PC-3 (cell line): ENCODE measurements around the gene TTC24. TPM values are rescaled to one million over a fixed set of nuclear protein-coding genes. Genes with fewer than 3 reads are reported as not detected.

Experiments
- ATAC-seq: fragments of 200-7000 bp; cut with Tn5 transposase; 2 replicates; pipeline ENCODE4 v1.9.1; 2020; ENCODE audit warnings: mild to moderate bottlenecking, moderate library complexity
- BruUV-seq: library from RNA; stranded (reverse); fragments of 400-500 nt; replicated peaks from 2 replicates; lab custom pipeline; 2021; lab: Mats Ljungman, UMichigan
- CTCF ChIA-PET: fragments of 300-600 bp; sonication (Branson Sonifier 250); formaldehyde crosslinking; loops from one replicate; lab custom pipeline; 2022; ENCODE audit warnings: antibody characterized with exemption; lab: Charles Lee
- POLR2A ChIA-PET: fragments of 300-600 bp; sonication (Branson Sonifier 250); formaldehyde crosslinking; loops from one replicate; lab custom pipeline; 2022; ENCODE audit warnings: antibody characterized with exemption; ENCODE audit not compliant: unreplicated experiment; lab: Charles Lee
- DNase-seq: peaks from one replicate; pipeline ENCODE4 v3.0.0-alpha.2; 2015
- H2AFZ ChIP-seq: fragments of 300-600 bp; sonication (generic); 2 replicates; pipeline ENCODE4 v1.6.0; 2016; ENCODE audit warnings: antibody characterized with exemption, low read length
- H3F3A ChIP-seq: fragments of 300-600 bp; sonication (generic); one replicate; pipeline ENCODE4 v1.6.0; 2017; ENCODE audit warnings: antibody characterized with exemption, low read length, control low read depth, mild to moderate bottlenecking; ENCODE audit not compliant: unreplicated experiment
- H3K27ac ChIP-seq: fragments of 300-600 bp; sonication (generic); 2 replicates; pipeline ENCODE4 v1.5.1; 2016; ENCODE audit warnings: mild to moderate bottlenecking, low read length
- H3K27me3 ChIP-seq: fragments of 300-600 bp; sonication (generic); 2 replicates; pipeline ENCODE4 v1.6.1; 2016; ENCODE audit warnings: low read length, mixed read lengths
- H3K36me3 ChIP-seq: fragments of 300-600 bp; sonication (generic); 2 replicates; pipeline ENCODE4 v1.6.1; 2016; ENCODE audit warnings: low read depth, mixed run types, low read length, mixed read lengths
- H3K4me1 ChIP-seq: fragments of 300-600 bp; sonication (generic); 2 replicates; pipeline ENCODE4 v1.5.1; 2016; ENCODE audit warnings: low read length; ENCODE audit not compliant: insufficient read depth
- H3K4me2 ChIP-seq: fragments of 300-600 bp; sonication (generic); 2 replicates; pipeline ENCODE4 v1.6.0; 2016; ENCODE audit warnings: low read length
- H3K4me3 ChIP-seq: fragments of 300-600 bp; sonication (generic); 2 replicates; pipeline ENCODE4 v1.5.1; 2016; ENCODE audit warnings: mild to moderate bottlenecking, low read length, mixed read lengths
- H3K79me2 ChIP-seq: fragments of 300-600 bp; sonication (generic); 2 replicates; pipeline ENCODE4 v1.6.1; 2017; ENCODE audit warnings: low read length, mixed read lengths
- H3K9ac ChIP-seq: fragments of 300-600 bp; sonication (generic); 2 replicates; pipeline ENCODE4 v1.6.0; 2016; ENCODE audit warnings: mild to moderate bottlenecking, low read length
- H3K9me2 ChIP-seq: fragments of 300-600 bp; sonication (generic); replicated peaks from 2 replicates; pipeline ENCODE4 v1.6.1; 2016; ENCODE audit warnings: mixed run types, low read length, mixed read lengths
- H3K9me3 ChIP-seq: fragments of 300-600 bp; sonication (generic); 2 replicates; pipeline ENCODE4 v1.6.1; 2016; ENCODE audit warnings: low read length, mixed read lengths
- H4K20me1 ChIP-seq: fragments of 300-600 bp; sonication (generic); 2 replicates; pipeline ENCODE4 v1.6.1; 2016; ENCODE audit warnings: low read length, mixed read lengths
- EZH2 ChIP-seq: fragments of 300-600 bp; sonication (generic); IDR thresholded peaks from one replicate; pipeline ENCODE4 v1.6.1; 2017; ENCODE audit warnings: antibody characterized with exemption, mild to moderate bottlenecking, low read length; ENCODE audit not compliant: unreplicated experiment
- EZH2phosphoT487 ChIP-seq: fragments of 300-600 bp; sonication (generic); IDR thresholded peaks from 2 replicates; pipeline ENCODE4 v1.6.1; 2018; ENCODE audit warnings: mild to moderate bottlenecking, antibody characterized with exemption, low read length, borderline replicate concordance
- intact Hi-C: fragments of 100-400 bp; cut with micrococcal nuclease; formaldehyde crosslinking; loops from 2 replicates; pipeline ENCODE4 v1.9.0; 2023
- total RNA-seq: library from RNA; depleted of rRNA; stranded (reverse); fragments of >200 nt; gene quantifications from 2 replicates; pipeline ENCODE4 v1.2.3, GENCODE V29; 2014
- TF ChIP-seq, protein P1 (sequence below): fragments of 300-600 bp; sonication (generic); conservative IDR thresholded peaks from 2 replicates; pipeline ENCODE4 v1.5.1; 2017; ENCODE audit warnings: antibody characterized with exemption, low read depth, mild to moderate bottlenecking, low read length

TTC24 gene
- total RNA-seq, 1 experiment from 2014 or later = not detected

DNA sequence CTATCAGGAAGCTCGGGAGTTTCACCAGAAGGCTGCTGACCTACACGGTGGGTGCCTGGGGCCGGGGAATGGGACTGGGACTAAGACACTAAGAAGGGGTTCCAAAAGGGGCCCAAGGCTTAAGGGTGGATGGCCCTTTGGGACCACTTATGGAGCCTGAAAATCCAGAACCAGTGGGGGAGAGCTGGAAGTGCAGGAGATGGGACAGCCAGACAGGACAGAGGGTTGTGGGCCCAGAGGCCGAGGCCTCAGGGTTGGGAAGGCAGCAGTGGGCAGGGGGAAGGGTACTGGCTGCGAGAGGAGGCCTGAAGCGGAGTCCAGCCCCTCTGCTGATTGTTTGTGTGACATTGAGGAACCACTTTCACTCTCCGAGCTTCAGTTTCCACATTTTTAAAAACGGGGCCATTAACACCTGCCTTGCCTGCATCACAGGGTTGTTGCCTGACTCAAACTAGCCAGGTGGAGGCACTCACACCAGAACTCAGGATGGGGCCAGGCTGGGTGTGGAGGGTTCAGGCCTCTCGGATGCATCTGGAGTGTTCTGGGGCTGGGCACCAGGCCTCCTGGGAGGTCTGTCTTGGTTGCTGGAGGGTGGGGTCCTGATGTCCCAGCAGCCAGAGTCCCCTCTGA is 3.0 kb downstream of the TTC24 start:
- POLR2A ChIA-PET = no interaction called here

DNA sequence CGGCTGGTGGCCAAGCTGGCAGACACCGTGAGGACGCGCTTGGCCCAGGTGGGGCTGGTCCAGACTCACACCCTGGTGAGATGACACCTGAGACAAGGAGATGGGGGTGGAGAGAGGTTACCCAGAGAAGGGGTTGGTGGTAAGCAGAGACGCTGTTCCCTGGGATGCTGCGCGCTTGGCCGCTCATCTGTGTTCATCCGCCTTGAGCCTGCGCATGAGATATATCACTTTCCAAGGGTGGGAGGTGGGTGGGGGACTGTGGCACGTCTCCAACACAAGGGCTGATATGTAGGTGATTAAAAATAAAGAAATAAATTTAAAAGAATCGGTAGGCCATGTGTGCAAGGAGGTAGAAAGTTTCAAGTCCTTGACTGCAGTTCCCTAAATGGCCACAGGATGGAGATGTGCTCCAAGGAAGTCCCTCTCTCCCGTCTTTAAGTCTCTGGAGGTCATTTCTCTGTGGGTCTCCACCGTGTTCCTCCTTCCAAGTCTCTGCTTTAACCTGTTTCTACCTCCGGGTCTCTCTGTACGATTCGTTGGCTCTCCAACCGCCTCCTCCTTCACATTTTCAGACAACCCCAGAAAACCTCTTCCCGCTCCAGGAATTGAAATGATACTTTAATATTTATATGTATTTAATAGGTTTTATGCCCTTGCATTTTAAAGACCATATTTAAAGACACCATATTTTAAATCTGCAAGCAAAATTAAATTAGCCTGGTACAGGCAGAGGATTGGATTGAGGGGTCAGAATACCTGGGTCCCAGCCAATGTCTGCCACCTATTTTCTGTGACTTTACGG is 4.5 kb downstream of the TTC24 start:
- peak; percentile 74 for ATAC-seq
- H2AFZ ChIP-seq = peak overlapping the region; percentile 36; the same call in 1 of the 2 replicates
- no TSS peak for BruUV-seq
- H3K4me1 ChIP-seq = no peaks in the 10 kb centered on the region
- intact Hi-C loops = loop anchor here (1.0 kb wide), 1 partner anchor 24 kb away; no protein-coding TSS in a partner anchor
- H3K9me3 ChIP-seq = no peaks in the 10 kb centered on the region
- H3F3A ChIP-seq = no peaks in the 10 kb centered on the region
- no peaks in the 10 kb centered on the region for H4K20me1 ChIP-seq
- H3K36me3 ChIP-seq = no peaks in the 10 kb centered on the region
- no peak overlapping the region for H3K4me2 ChIP-seq
- no peak overlapping the region for H3K4me3 ChIP-seq
- TF ChIP-seq, protein P1, sequence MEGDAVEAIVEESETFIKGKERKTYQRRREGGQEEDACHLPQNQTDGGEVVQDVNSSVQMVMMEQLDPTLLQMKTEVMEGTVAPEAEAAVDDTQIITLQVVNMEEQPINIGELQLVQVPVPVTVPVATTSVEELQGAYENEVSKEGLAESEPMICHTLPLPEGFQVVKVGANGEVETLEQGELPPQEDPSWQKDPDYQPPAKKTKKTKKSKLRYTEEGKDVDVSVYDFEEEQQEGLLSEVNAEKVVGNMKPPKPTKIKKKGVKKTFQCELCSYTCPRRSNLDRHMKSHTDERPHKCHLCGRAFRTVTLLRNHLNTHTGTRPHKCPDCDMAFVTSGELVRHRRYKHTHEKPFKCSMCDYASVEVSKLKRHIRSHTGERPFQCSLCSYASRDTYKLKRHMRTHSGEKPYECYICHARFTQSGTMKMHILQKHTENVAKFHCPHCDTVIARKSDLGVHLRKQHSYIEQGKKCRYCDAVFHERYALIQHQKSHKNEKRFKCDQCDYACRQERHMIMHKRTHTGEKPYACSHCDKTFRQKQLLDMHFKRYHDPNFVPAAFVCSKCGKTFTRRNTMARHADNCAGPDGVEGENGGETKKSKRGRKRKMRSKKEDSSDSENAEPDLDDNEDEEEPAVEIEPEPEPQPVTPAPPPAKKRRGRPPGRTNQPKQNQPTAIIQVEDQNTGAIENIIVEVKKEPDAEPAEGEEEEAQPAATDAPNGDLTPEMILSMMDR = peak; percentile 88
- TF ChIP-seq EZH2phosphoT487 = no peak
- H3K9ac ChIP-seq = no peak overlapping the region
- no peaks in the 10 kb centered on the region for H3K27me3 ChIP-seq
- no peaks in the 10 kb centered on the region for H3K9me2 ChIP-seq
- H3K79me2 ChIP-seq = no peaks in the 10 kb centered on the region
- DNase-seq = peak; percentile 95
- no peak overlapping the region for H3K27ac ChIP-seq
- ChIA-PET POLR2A (no interaction called here), CTCF (interaction anchor here (0.6 kb wide), 1 partner anchor 83 kb away, joined by 4 read pairs; no protein-coding TSS in a partner anchor)

More for the DNA sequence above, 3.0 kb downstream of the TTC24 start:
- Histone ChIP-seq H3K9me2 (no peaks in the 10 kb centered on the region), H2AFZ (no peak overlapping the region), H3K9ac (no peak overlapping the region), H3K36me3 (no peaks in the 10 kb centered on the region), H3K79me2 (no peaks in the 10 kb centered on the region), H4K20me1 (no peaks in the 10 kb centered on the region), H3K9me3 (no peaks in the 10 kb centered on the region), H3K27me3 (no peaks in the 10 kb centered on the region), H3F3A (no peaks in the 10 kb centered on the region), H3K4me1 (no peaks in the 10 kb centered on the region), H3K27ac (no peak overlapping the region), H3K4me2 (no peak overlapping the region), H3K4me3 (no peak overlapping the region)
- no peak for DNase-seq
- CTCF ChIA-PET = no interaction called here
- BruUV-seq = no TSS peak
- TF ChIP-seq EZH2 (no peak), EZH2phosphoT487 (no peak)
- TF ChIP-seq, protein P1 = no peak
- no peak for ATAC-seq
- intact Hi-C loops = no loop called here
